ENCODE data around the gene CDK4.
"Not testable (repeated sequence)": the region's sequence is repeated elsewhere in the genome, so short reads cannot be mapped to it uniquely, and the experiment has no call there.

Gene CDK4

DNA sequence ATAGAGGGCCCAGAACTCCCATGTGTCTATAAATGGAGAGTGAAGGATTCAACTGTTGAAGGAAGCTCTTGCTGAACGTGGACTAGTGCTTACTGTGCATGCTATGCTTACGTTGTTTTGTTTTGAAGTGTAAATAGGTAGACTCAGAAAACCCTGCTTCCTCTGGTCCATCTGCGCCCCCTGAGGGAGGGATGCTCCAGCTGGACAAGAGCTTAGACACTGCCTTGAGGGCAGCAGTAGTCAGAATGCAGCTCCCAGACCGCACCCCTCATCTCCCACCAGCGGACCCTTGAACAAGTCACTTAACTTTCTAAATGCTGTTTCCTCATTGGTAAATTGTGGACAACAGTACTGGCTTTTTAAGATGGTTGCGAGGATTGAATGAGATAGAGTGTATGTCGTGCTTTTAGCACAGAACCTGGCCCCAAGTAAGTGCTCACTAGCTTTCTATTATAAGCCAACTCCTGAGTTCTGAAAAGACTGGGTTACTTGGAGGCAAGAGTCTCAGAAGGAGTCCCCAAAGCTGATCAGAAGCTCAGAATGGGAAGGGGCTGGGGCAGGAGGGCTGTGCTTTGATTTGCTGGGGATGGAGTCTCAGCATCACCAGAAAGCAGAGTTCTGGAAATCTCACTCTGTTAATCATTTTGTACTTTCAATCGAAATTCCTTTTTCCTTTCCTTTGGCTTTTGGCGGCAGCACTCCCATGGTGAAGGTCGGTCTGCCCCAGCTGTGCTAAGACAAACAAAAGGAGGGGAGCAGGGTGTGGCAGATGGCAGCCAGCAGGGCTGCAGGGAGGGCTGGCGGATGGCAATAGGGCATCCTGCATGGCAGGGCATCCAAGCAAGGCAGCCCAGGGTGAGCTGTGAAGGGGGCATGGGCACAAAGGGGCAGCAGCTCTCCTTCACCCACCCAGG, 29.1 kb downstream of the CDK4 start:
- Histone ChIP-seq H3K9ac (no peak overlapping the region), H3K4me3 (ENCODE audit: low read depth, low read length) (no peak overlapping the region), H3K4me1 (peaks cover 4% of the 10 kb centered on the region), H3K4me2 (ENCODE audit: low read length) (no peak overlapping the region), H3K79me2 (no peaks in the 10 kb centered on the region), H3K27me3 (ENCODE audit: control insufficient read depth, insufficient read depth, low read length) (peaks cover 3% of the 10 kb centered on the region), H2AFZ (no peak overlapping the region), H3K36me3 (ENCODE audit: control insufficient read depth, insufficient read depth, low read length) (no peaks in the 10 kb centered on the region), H3K9me3 (ENCODE audit: control insufficient read depth, low read length) (no peaks in the 10 kb centered on the region), H3K27ac (no peak overlapping the region)
- TF ChIP-seq, protein P1, sequence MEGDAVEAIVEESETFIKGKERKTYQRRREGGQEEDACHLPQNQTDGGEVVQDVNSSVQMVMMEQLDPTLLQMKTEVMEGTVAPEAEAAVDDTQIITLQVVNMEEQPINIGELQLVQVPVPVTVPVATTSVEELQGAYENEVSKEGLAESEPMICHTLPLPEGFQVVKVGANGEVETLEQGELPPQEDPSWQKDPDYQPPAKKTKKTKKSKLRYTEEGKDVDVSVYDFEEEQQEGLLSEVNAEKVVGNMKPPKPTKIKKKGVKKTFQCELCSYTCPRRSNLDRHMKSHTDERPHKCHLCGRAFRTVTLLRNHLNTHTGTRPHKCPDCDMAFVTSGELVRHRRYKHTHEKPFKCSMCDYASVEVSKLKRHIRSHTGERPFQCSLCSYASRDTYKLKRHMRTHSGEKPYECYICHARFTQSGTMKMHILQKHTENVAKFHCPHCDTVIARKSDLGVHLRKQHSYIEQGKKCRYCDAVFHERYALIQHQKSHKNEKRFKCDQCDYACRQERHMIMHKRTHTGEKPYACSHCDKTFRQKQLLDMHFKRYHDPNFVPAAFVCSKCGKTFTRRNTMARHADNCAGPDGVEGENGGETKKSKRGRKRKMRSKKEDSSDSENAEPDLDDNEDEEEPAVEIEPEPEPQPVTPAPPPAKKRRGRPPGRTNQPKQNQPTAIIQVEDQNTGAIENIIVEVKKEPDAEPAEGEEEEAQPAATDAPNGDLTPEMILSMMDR (IDR thresholded peaks at IDR 0.05): no peak

DNA sequence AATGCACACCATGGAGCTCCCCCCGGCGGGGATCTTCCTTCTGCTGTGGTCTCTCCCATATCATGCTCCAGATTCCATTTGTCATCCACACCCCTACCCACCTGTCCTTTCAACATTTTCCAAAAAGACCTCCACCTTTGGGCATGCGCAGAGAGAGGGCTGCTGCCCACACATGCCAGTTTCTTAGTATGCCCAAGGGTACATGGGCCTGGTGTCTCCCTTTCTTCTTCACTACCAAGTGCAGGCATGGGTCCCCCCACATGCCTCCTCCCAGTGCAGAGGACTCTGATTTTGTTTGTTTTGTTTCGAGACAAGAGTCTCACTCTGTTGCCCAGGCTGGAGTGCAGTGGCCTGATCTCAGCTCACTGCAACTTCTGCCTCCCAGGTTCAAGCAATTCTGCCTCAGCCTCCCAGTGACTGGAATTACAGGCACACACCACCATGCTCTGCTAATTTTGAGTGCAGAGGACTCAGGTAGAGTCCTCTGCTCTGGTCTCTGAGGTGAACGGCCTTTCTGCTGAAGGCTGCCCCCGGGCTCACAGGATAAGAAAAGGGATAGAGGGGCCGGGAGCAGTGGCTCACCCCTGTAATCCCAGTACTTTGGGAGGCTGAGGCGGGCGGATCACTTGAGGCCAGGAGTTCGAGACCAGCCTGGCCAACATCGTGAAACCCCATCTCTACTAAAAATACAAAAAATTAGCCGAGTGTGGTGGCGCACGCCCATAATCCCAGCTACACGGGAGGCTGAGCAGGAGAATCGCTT, 30.1 kb downstream of the CDK4 start:
- H3K9me3 ChIP-seq (ENCODE audit: control insufficient read depth, low read length); H3K9ac ChIP-seq; H3K36me3 ChIP-seq (ENCODE audit: control insufficient read depth, insufficient read depth, low read length): not testable (repeated sequence)

DNA sequence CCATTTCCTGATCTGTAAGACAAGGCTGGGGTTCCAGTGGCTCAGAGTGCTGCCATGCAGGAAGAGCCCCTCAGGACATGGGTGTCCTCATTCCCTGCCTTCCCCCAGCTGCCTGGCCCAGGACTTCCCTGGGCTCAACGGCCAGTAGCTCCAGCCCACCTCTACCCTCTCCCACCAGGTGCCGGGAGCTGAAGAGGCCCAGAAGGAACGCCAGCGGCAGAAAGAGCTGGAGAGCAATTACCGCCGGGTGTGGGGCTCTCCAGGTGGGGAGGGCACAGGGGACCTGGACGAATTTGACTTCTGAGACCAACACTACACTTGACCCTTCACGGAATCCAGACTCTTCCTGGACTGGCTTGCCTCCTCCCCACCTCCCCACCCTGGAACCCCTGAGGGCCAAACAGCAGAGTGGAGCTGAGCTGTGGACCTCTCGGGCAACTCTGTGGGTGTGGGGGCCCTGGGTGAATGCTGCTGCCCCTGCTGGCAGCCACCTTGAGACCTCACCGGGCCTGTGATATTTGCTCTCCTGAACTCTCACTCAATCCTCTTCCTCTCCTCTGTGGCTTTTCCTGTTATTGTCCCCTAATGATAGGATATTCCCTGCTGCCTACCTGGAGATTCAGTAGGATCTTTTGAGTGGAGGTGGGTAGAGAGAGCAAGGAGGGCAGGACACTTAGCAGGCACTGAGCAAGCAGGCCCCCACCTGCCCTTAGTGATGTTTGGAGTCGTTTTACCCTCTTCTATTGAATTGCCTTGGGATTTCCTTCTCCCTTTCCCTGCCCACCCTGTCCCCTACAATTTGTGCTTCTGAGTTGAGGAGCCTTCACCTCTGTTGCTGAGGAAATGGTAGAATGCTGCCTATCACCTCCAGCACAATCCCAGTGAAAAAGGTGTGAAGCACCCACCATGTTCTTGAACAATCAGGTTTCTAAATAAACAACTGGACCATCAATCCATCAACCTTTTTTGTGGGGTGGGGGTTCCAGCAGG, 31.2 kb downstream of the CDK4 start:
- peaks cover 2% of the 10 kb centered on the region for H3K27me3 ChIP-seq (ENCODE audit: control insufficient read depth, insufficient read depth, low read length)
- no peaks in the 10 kb centered on the region for H3K4me1 ChIP-seq
- no peak overlapping the region for H3K4me2 ChIP-seq (ENCODE audit: low read length)
- H3K27ac ChIP-seq: no peak overlapping the region
- no peaks in the 10 kb centered on the region for H3K36me3 ChIP-seq (ENCODE audit: control insufficient read depth, insufficient read depth, low read length)
- H2AFZ ChIP-seq: no peak overlapping the region
- no peaks in the 10 kb centered on the region for H3K9me3 ChIP-seq (ENCODE audit: control insufficient read depth, low read length)
- H3K79me2 ChIP-seq: no peaks in the 10 kb centered on the region
- H3K9ac ChIP-seq: no peak overlapping the region
- H3K4me3 ChIP-seq (ENCODE audit: low read depth, low read length): no peak overlapping the region
- TF ChIP-seq, protein P1 (IDR thresholded peaks at IDR 0.05): no peak

More for the DNA sequence above, 30.1 kb downstream of the CDK4 start:
- H3K4me2 ChIP-seq (ENCODE audit: low read length); H3K4me1 ChIP-seq; H3K79me2 ChIP-seq; H3K27ac ChIP-seq; H2AFZ ChIP-seq; H3K27me3 ChIP-seq (ENCODE audit: control insufficient read depth, insufficient read depth, low read length); H3K4me3 ChIP-seq (ENCODE audit: low read depth, low read length): not testable (repeated sequence)

DNA sequence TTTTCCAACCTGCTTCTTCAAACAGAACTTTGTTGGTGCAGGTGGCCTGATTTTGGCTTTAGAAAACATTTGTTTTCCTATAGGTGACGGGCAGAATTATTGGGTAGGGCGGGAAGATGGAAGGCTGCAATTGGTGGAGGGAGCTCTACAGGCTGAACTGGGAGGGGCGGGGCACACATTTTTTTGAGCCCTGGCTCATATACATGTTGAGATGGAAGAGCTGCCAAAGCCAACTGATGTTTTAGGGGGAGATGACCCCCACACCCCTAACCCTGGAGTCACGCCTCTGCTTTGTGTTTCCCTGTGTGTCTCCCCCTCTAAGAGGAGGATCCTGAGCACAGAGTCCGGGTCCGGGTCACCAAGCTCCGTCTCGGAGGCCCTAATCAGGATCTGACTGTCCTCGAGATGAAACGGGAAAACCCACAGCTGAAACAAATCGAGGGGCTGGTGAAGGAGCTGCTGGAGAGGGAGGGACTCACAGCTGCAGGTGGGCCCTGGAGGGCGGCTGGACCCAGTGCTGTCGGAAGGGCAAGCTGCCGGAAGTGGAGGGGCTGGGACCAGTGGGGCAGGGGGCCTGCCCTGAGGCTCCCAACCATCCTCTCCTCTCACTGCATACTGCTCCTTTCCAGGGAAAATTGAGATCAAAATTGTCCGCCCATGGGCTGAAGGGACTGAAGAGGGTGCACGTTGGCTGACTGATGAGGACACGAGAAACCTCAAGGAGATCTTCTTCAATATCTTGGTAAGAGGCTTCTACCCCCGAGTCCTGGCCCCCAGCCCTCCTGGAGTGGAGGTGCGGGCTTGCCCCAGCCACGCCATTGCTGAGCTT, 32.1 kb downstream of the CDK4 start:
- Histone ChIP-seq H3K4me1 (no peaks in the 10 kb centered on the region), H3K4me3 (ENCODE audit: low read depth, low read length) (no peak overlapping the region), H3K4me2 (ENCODE audit: low read length) (no peak overlapping the region), H2AFZ (no peak overlapping the region), H3K9me3 (ENCODE audit: control insufficient read depth, low read length) (no peaks in the 10 kb centered on the region), H3K27me3 (ENCODE audit: control insufficient read depth, insufficient read depth, low read length) (no peaks in the 10 kb centered on the region), H3K9ac (no peak overlapping the region), H3K36me3 (ENCODE audit: control insufficient read depth, insufficient read depth, low read length) (no peaks in the 10 kb centered on the region), H3K79me2 (no peaks in the 10 kb centered on the region), H3K27ac (no peak overlapping the region)
- TF ChIP-seq, protein P1 (IDR thresholded peaks at IDR 0.05): no peak
